CMK (cell line): Measurements from ENCODE around the gene AMN.

ENCODE experiments used
- DNase-seq: peaks from one replicate; pipeline ENCODE4 v3.0.0-alpha.2; 2010; ENCODE audit warnings: low read depth

Gene AMN

GRCh38 chr14:102928412-102929240 is 6.2 kb downstream of the AMN start:
- no peak for DNase-seq

GRCh38 chr14:102929241-102930137 is 7.0 kb downstream of the AMN start:
- no peak for DNase-seq

GRCh38 chr14:102930138-102930752 is 7.8 kb downstream of the AMN start:
- DNase-seq = no peak

GRCh38 chr14:102930753-102931579 is 8.5 kb downstream of the AMN start:
- DNase-seq = no peak

- no peak for DNase-seq
Measured at GRCh38 chr14:102931580-102932285, 9.3 kb downstream of the AMN start.

- DNase-seq = no peak
Measured at GRCh38 chr14:102932484-102933248, 10.2 kb downstream of the AMN start.

GRCh38 chr14:102933618-102934231 is 11.3 kb downstream of the AMN start:
- no peak for DNase-seq

GRCh38 chr14:102935756-102936155 is 13.3 kb downstream of the AMN start:
- no peak for DNase-seq

- no peak for DNase-seq
Measured at GRCh38 chr14:102937331-102938175, 15.1 kb downstream of the AMN start.

GRCh38 chr14:102938191-102938590 is 15.7 kb downstream of the AMN start:
- no peak for DNase-seq

GRCh38 chr14:102939329-102939728 is 16.9 kb downstream of the AMN start:
- DNase-seq = no peak

- no peak for DNase-seq
Measured at GRCh38 chr14:102939820-102940561, 17.5 kb downstream of the AMN start.

- no peak for DNase-seq
Measured at GRCh38 chr14:102940729-102941362, 18.4 kb downstream of the AMN start.

- no peak for DNase-seq
Measured at GRCh38 chr14:102941419-102942011, 19.1 kb downstream of the AMN start.

GRCh38 chr14:102942069-102942468 is 19.6 kb downstream of the AMN start:
- DNase-seq = no peak

- DNase-seq = no peak
Measured at GRCh38 chr14:102943454-102943853, 21.0 kb downstream of the AMN start.

- DNase-seq = no peak
Measured at GRCh38 chr14:102943979-102944378, 21.5 kb downstream of the AMN start.
